ENCODE results near the gene KCNK5.

Gene KCNK5

GRCh38 chr6:39197922-39198500, 31.3 kb downstream of the KCNK5 start:
- no peak for DNase-seq (ENCODE audit: low read depth in 2 of 2)

DNA sequence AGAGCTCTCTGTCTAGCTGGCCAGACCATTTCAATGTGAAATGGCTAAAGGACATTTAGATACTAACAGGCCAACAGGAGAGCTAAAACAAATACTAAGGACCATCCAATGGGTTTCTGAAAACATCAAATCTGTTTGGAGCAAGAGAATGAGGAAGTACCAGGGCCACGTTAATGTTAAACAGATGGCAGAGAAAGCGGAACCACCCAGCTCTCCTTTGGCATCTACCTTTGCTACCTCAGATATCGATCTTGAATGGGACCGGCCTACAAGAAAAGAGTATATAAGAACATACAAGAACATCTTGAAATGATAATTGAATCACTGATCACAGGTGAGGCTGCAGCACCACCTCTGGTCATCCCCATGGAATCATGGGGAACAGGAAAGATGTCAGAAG, 31.8 kb downstream of the KCNK5 start:
- DNase-seq (ENCODE audit: low read depth in 2 of 2), result no peak

- no peak for DNase-seq (ENCODE audit: low read depth in 2 of 2)
Observed at GRCh38 chr6:39196673-39197091, 32.6 kb downstream of the KCNK5 start.

- DNase-seq (ENCODE audit: low read depth in 2 of 2), result no peak
Observed at GRCh38 chr6:39195792-39196385, 33.4 kb downstream of the KCNK5 start.

DNA sequence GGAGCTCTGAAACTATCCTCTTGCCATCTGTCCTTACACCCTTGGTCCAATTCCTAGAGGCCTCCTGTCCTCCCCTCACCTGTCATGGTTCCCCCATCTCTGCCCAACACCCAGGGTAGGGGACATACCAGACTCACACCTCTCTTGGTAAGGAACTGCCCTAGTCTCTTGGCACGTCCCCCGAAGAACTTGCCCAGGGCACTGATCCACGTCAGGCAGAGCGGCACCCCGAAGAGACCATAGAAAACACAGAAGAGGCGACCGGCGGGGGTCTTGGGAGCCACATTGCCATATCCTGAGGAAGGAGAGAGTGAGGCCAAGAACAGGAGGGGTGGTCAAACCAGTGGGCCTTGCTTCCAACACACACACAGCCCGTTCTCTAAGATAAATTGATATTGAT, 34.8 kb downstream of the KCNK5 start:
- DNase-seq (ENCODE audit: low read depth in 2 of 2), result no peak

DNA sequence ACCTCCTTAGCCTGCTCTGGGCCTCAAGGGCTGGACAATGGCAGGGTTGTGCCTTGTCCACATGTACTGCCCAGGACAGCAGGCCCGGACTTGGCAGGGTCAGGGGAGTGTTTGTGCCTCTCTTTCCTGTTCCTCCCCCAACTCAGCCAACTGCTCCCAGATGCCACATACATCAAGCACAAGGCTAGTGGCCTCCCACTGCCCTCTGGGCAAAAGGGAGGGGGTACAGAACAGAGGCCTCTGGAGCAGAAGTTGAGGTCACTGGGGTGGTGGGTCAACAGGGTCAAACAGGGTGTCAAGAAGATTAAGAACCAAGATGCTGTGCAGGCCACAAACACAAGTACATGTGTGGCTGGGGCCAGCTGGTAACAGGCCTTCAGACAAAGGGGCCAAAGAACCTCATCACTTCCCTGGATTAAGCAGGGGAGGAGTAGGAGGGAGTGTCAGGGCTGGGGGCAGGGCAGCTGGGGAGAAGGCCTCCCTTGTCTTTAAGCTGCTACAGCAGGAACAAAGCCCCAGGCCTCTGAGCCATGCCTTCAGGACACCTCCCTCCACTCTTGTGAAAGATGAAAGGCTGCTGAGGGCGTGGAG, 36.0 kb downstream of the KCNK5 start:
- DNase-seq (ENCODE audit: low read depth in 2 of 2), result no peak

- no peak for DNase-seq (ENCODE audit: low read depth in 2 of 2)
Observed at GRCh38 chr6:39192736-39193135, 36.5 kb downstream of the KCNK5 start.

DNA sequence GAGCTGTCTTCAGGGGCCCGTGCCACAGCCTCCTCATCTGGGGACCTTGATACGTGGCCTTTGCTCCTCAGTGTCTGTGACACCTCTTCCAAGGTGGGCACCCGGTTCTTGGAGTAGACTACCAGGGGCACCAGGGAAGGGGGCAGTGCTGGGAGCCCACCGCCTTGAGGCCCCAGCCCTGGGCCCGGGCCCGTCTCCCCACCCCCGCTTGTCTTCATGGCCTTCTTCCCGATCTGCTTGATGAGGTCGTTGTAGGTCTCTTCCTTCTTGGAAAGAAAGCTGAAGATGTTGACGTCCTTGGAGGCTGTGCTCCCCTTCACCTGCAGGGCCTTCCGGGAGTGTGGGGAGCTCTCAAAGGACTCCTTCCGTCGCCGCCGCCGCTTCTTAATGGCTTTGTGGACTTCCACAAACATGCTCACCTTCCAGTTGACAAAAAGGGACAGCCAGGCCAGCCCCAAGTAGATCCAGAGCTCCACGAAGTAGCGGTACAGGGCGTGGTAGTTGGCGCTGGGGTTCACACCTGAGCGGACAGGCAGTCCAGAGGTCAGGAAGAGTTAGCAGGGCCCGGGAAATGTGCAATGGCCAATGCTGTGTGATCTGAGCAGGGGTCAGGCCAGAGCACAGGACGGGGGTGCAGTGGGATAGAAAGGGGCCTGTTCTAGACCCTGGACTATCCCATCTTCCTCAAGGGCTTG, 37.9 kb downstream of the KCNK5 start:
- DNase-seq (ENCODE audit: low read depth in 2 of 2), result no peak

- no peak for DNase-seq (ENCODE audit: low read depth in 2 of 2)
Observed at GRCh38 chr6:39190545-39191235, 38.6 kb downstream of the KCNK5 start.

- no peak for DNase-seq (ENCODE audit: low read depth in 2 of 2)
Observed at GRCh38 chr6:39189915-39190544, 39.2 kb downstream of the KCNK5 start.

GRCh38 chr6:39189131-39189530, 40.1 kb downstream of the KCNK5 start:
- DNase-seq (ENCODE audit: low read depth in 2 of 2), result no peak

DNA sequence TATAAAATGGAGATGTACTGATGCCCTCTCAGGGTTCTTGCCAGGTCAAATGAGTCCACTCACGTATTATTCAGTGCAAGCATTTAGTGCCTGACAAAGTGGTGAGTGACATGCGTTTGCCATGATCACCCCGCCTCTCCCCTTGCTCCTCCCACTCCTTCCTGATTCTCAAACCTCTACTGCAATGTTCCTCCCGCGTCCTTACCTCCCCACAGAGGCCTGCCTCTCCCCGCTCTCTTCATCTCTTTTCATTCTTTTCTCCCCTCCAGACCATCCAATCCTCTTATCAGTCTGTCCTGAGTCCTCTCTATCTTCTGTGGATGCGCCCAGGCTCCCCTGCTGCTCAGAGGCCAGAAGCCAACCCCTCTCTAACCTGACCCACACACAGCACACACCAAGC, 40.7 kb downstream of the KCNK5 start:
- DNase-seq (ENCODE audit: low read depth in 2 of 2), result no peak

DNA sequence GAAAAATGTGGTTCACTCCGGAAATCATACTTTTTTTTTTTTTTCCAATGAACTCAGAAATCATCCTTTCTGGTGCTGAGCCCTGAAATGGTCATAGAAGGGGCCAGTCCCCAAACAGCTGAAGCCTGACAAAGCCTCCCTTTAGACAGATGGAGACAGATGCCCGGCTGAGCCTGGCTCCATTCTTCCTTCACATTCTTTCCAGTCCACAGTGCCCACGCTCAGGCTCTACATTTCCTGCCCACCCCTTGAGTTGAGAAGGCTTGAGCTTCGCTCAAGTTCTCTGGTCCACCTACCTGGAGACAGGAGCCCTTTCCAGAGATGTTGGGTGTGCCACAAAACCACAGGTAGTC, 41.2 kb downstream of the KCNK5 start:
- DNase-seq (ENCODE audit: low read depth in 2 of 2), result no peak

DNA sequence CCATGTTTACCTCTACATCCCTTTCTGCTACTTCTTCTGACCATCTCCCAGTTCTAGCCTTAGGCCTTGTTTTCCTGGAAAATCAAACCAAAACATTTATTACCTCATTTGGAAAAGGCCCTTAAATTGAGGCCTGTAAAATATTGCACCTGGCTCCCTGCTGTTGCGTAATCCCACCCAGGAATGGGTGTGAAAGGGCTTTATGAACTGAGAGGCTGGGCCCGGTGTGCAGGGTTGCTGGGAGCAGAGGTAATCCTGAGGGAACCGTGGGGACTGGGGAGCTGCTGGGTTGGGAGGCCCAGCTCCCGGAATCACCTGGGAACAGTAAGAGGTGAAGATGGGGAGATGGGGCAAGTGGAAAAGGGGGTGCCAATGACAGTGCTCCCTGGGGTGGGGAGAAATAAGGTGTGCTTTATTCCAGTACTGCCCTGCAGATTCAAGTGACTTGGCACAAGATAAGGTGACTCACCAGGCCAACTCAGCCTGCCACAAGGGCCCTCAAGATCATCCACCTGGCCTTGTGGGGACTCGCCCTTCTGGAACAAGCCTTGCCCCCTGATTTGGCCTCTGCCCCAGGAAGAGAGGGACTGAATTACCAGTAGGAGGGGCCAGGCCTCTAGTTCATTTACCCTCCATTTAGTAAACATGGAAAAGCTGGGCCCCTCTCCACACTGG, 44.2 kb downstream of the KCNK5 start:
- DNase-seq (ENCODE audit: low read depth in 2 of 2), result no peak

- DNase-seq (ENCODE audit: low read depth in 2 of 2), result no peak
Observed at GRCh38 chr6:39182604-39183003, 46.7 kb downstream of the KCNK5 start.

DNA sequence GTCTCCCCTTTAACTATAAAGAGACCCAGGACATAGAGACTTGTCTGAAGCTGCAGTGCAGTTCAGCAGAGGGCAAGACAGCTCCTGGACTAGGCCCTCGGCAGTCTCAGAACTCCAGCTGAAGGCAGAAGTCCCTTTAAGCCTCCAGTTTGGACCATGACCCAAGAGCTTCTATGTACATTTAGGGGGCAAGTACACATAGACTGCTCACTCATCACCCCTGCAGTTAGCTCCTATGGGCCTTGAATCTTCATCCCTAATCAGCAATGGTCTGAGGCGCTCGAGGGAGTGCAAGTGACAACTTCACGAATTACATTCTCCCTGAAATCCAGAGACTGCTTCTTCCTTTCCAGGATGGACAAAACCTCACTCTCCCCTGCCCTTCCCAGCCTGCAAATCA, 47.4 kb downstream of the KCNK5 start:
- no peak for DNase-seq (ENCODE audit: low read depth in 2 of 2)

GRCh38 chr6:39181333-39181732, 47.9 kb downstream of the KCNK5 start:
- DNase-seq (ENCODE audit: low read depth in 2 of 2), result no peak

DNA sequence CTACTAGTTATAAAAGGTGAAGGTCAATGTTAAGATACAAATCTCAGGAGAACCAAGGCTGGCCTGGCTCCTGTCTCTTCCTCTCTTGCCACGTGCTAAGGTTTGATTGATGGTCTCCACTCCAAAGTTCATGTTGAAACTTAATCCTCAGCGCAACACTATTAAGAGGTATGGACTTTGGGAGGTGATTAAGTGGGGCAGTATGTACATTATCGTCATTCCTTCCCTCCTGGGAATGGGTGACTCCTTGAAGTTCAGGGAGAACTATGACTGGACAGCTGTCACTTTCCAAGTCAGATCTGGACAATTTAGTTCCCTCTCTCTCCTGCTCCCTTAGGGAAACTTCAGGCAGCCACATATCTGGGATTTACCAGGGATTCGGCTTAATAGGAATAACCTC, 50.5 kb downstream of the KCNK5 start:
- DNase-seq (ENCODE audit: low read depth in 2 of 2), result no peak

DNA sequence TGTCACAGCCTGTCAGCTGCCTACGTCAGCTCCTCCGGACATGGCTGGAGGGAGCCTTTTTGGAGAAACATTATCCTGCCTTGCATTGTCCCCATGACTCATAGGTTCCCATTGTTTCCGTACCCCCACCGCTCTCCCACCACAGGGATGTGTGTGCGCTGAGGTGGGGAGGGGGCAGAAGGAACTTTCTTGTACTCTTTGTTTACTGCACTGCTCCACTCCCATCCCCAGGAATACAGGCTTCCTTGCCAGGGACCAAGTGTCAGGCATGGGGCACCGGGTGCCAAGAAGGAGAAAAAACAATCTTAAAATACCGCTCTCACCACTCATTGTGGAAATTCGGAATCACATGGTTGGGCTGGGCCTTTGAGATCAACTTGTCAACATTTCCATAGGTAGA, 51.0 kb downstream of the KCNK5 start:
- no peak for DNase-seq (ENCODE audit: low read depth in 2 of 2)

DNA sequence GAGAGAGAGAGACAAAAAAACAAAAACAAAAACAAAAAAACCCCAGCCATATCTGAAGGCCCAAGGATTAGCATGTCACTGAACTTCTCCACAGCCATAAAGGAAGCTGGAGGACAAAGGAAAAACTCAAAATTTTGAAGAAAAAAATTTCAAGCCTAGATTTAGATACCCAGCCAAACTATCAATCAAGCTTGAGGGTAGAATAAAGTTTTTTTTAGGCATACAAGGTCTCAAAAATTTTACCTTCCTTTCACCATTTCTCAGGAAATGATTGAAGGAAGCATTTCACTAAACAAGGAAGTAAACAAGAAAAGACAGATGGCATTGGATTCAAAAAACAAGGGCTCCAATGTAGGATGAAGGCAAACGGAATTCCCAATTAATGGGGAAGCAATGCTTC, 52.1 kb downstream of the KCNK5 start:
- no peak for DNase-seq (ENCODE audit: low read depth in 2 of 2)

- no peak for DNase-seq (ENCODE audit: low read depth in 2 of 2)
Observed at GRCh38 chr6:39173270-39173669, 56.0 kb downstream of the KCNK5 start.

GRCh38 chr6:39172377-39172757, 56.9 kb downstream of the KCNK5 start:
- no peak for DNase-seq (ENCODE audit: low read depth in 2 of 2)

Data from stimulated activated CD4-positive, alpha-beta T cell treated with anti-CD3 and anti-CD28 coated beads, Interleukin-15, amount 100 ng/mL, for 48 hours (primary cell).